H54 (cell line): ENCODE results near the gene METTL25B.

ENCODE experiments used
- DNase-seq: peaks from one replicate; pipeline ENCODE4 v3.0.0; 2011; ENCODE audit warnings: low spot score, mixed read lengths; ENCODE audit not compliant: insufficient read length
- FAIRE-seq: peaks from 3 replicates; lab custom pipeline; 2011; peaks lifted over from hg19 to GRCh38; lab: Jason Lieb, UNC
- POLR2A ChIP-seq: IDR thresholded peaks from 2 replicates; pipeline ENCODE4 v1.6.1; 2011; ENCODE audit warnings: low read depth, mild to moderate bottlenecking, low read length

The METTL25B gene

DNA sequence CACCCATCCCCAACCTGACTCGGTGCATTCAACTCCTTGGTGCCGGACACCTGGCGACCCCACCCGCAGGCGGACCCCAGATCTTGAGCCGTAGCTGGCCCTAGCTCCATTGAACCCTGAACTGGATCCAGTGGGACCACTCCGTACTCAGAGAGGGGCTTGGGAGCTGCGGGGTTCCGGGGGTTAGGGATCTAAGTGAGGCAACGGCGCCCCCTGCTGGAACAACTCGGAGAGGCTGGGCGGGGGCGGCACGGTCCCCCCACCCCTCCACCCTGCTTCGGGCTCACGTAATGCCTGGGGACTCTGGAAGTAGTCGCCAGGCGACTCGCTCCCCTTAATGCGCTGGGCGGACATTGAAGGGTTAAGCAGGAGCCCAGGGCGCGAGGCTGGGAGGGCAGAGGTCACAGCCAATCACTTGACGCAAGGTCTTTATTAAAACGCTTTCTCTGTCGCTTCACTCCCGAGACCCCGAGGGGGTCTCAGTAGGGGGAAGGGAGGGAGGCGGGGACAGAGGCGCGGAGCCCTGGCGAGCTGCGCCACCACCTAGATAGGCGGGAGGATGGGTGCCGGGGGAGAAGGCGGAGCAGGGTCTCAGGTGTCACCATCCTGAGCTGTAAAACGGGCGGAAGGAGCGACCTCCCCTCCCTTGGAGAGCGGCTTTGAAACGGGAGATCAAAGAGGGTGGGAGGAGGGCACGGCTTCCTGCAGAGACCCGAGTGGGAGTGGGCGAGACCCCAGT is 22.2 kb upstream of the METTL25B start:
- TF ChIP-seq POLR2A = no peak
- FAIRE-seq (no peak), DNase-seq (no peak)

DNA sequence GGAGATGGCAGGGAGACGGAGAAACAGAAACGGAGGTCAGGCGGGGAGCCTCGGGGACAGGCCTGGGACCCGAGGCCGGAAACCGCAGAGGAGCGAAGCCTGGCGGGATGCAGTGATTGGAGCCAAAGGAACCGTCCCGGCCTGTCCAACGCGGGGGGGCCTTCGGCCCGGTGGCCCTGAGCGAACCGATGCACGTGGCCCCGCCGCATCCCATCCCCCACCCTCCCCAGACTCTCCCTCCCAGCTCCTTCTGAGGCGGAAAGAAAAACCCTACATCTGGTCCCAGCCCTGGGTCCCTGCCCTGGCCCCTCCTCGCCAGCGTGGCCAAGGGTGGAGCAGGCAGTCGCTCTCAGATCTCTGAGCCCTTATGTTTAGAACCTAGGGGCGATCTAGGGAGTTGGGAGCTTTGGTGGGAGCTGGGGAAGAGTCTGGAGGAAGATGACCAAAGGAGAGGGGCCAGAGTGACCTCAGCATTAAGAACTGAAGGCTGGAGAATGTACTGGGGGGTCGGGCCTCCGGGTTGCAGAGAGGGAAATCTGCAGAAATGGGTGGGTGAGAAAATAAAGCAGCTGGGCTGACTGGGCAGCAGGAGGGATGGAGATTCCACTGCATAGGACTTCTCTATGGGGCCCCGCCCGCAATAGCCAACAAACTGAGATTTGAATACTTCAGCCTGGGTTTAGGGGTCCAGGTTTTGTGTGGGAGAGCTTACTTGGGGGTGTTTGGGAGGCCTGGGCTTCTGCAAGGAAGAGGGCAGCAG is 21.4 kb upstream of the METTL25B start:
- no peak for FAIRE-seq
- no peak for DNase-seq
- TF ChIP-seq POLR2A = no peak

DNA sequence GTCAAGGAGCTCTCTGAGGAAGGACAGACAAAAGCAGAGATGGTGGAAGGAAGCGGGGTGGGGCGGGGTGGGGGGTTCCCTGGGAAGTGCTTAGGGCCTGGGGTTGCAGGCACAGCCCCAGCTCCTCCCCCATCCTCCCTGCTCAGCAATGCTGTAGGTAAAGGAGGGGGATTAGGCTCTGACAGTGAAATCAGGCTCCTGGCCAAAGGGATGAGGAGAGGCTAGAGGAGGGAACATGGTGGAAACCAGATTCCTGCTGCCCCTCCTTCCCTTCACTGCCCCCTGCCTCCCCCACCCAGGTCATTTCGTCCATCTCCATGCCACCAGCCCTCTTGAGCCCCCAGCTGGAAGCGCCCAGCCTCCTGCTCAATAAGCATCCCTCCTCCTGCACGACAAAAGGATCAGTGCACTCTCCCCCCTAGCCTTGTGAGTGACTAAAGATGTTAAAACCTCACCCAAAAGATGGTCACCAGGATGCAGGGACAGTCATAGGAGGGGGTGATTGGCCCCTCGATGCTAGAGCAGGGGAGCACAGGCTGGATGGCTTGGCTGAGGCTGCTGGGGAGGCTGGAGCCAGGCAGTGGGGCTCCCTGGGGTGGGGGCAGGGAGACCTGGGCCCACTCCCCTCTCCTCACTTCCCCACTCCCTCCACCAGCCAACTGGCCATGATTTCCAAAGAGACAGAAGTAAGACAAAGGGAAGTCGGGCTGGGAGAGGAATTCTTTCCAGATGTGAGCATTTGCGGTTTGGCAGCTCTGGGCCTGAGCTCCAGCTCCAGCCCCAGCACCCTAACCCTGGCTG is 20.7 kb upstream of the METTL25B start:
- no peak for DNase-seq
- no peak for TF ChIP-seq POLR2A
- no peak for FAIRE-seq

DNA sequence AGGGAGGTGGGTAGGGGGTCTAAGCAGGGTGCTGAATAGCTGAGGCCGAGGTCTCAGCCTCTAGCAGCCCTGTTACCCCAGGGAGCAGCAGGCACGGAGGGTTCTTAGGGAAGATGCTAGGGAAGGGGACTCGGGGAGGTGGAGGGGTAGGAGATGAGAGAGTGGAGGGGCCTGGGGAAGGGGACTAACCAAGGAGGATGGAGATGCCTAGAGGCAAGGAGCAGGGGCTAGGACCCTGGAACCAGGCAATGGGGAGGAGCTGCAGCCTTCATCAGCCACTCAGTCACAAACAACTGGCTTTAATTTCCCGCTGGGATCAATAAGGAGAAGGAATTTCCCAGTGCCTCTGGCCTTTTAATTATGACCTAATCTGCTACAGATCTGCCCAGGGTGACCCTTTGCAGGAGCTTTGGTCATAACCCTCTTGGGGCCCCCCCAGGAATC is 20.0 kb upstream of the METTL25B start:
- no peak for FAIRE-seq
- TF ChIP-seq POLR2A = no peak
- no peak for DNase-seq

DNA sequence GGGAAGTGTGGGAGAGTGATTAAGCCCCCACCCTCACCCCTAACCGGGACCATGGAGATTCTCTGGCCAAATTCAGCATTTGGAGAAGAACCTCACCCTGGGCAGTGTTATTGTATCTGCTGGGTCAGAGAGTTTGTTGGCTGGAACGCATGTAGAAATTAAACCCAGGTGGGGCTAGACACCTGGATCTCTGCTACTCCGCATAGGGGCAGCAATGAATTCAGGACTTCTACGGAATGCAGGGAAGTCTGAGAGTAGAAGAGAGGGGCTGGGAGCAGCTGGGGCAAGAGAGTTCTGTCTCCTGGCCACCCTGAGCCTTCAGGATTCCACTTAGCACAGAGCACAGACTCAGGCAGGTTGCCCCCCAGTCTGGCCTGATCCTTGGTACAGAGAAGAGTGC is 19.2 kb upstream of the METTL25B start:
- FAIRE-seq = no peak
- TF ChIP-seq POLR2A = no peak
- DNase-seq = no peak

DNA sequence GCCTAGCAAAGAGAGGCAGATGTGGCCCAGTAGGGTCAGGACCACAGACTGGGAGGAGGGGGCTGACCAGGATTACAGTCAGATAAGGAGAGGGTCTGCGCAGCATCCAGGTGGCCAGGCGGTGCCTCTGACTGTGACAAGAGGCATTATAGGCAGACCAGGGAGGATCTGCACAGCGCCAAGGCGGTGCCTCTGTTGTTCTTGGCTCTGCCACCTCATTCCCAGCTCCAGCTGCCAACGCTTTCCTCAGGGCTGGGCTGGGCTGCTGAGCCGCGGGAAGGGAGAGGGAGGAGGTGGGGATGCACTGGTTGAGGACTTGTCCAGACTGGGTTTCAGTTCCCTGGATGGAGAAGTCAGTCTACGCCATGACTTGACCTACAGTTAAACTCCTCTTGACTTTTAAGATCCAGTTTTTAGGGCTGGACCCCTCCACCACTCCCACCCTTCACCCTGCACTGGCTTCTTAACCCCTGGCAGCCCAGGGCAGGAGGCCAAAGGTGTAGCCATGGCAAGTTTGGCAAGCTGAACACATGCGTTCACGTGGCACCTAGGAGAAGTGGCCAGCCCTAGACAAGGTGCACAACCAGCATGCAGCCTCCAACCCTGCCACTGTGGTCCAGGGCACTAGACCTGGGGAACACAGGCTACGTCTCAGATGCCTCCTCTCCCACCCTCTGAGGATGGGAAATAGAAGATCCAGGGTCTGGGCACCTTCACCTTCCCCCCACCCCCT is 18.3 kb upstream of the METTL25B start:
- FAIRE-seq = peak; percentile 64
- DNase-seq = peak; percentile 80
- TF ChIP-seq POLR2A = 0 out of 2 replicates have a peak, but pooled peaks have one; percentile 5

DNA sequence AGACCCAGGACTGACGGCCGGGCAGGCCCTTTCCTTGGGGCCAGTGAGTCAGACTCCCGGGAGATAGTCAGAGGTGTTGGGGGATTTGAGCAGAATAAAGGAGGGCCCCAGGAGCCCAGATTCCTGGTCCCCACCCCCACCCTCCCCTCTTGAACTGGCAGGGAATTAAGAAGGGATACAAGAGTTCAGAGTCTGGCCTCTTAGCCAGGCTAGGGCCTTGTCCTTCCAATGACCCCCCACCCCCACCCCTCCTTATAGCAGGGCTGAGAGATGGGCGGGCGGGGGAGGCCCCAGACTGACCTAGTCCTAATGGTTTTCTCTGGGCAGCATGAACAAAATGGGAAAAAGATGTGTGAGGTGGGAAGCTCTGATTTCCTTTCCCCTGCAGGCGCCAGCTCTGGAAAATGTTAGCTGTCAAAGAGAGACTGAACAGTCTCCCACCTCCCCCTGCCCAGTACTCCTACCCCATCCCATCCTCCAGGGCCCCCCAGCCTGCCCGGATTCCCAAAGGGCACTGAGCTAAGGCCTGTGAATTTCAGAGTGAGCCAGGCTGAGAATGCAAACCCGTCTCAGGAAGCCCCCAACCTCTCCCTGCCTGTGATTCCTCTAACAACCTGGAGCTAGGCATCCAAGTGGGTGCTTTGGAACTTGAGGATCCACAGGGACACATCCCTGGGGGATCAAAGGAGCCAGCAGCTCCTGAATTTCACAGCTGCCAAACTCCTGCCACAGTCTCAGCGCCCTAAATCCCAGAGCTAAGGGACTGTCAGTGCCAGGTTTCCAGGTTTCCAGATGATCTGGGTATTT is 17.1 kb upstream of the METTL25B start:
- TF ChIP-seq POLR2A = no peak
- no peak for FAIRE-seq
- DNase-seq = no peak

DNA sequence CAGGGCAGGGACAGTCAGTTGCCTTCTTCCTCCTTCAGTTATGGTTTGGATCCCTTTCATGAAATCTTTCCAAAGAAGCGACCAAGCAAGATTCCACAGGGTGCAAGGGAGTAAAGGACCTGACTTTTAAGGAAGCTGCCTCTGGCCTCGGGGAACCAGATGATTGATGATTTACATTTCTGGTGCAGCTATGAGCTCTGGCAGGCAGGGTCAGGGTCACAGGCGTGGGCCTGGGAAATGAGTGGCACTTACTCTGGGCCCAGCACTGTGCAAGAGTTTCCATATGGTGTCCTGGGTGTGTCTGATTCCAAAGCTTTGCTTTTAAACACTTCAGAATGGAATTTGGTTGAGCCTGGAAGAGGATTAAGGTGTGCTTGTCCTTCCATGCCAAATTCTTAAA is 15.6 kb upstream of the METTL25B start:
- DNase-seq (no peak), FAIRE-seq (no peak)
- no peak for TF ChIP-seq POLR2A

DNA sequence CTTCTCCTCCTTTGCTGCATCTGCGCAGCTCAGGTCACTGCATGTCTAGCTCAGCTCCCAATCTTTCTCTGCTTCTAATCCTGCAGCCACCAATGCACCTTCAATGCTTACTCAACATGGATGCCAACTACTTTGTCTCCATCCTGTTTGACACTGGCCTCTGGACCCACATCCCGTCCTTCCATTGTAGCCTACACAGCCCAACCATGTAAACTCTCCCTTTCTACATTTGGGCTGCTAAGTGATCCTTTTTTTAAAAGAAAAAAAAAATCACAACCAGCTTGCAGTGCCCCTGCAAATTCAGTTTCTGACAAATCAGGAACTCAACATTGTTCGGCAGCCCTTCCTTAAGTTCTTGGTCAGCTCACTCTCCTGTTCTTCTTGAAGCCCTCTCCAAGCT is 13.4 kb upstream of the METTL25B start:
- DNase-seq = no peak
- no peak for TF ChIP-seq POLR2A
- FAIRE-seq = no peak

DNA sequence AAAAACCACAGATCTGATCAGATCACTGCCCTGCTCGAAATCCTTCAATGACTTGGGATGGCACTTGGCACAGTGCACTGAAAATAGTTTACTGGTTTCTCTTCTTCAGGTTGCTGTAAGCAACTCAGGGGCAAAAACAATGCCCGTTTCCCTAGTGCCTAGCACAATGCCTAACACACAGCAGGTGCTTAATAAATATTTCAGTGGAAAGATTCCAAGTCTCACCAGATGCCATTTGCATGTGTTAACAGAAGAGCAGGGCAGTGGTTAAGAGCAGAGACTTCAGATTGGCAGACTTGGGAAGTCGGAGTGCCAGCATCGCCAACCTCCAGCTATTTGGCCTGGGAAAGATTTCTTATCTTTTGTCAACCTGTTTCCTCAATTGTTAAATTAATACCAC is 10.9 kb upstream of the METTL25B start:
- no peak for TF ChIP-seq POLR2A
- no peak for DNase-seq
- no peak for FAIRE-seq

DNA sequence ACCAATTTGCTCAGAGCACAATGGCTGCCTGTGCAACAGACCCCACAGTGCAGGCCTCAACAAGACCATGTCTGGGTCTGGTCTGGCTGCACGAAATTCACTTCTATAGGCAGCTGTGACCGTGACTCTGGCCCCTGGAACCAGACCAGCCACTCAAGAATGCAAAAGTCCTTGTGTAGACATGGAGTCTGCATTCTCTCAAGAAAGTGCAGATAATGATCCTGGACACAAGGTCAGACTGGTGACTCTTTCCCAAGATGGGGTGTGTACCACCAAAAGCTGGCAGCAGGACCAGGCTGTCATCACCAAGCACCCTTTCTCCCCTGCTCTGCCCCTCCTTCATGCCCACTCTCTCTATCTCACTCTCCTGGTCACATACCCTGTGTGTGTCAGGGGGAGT is 7.1 kb upstream of the METTL25B start:
- FAIRE-seq (no peak), DNase-seq (no peak)
- TF ChIP-seq POLR2A = no peak

DNA sequence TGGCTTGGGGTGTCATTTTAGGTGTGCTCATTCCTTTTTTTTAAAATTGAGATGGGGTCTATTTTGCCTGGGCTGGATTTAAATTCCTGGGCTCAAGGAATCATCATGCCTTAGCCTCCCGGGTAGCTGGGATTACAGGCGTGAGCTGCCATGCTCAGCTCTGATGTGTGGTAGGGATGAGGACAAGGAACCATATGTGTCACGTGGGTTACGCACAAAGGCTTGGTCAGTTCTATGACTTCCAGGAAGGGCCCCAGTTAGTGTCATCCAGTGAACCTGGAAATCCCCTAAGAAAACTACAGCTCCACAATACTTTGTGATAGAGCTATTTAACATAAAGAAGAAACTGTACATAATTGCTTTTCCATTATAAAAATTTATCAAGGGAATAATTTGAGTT is 6.7 kb upstream of the METTL25B start:
- no peak for TF ChIP-seq POLR2A
- DNase-seq = no peak
- no peak for FAIRE-seq
